HCEC 1CT (cell line): ENCODE measurements around the gene USE1.
A peak's percentile ranks its signal among the peaks of the same experiment; 100 is the strongest.

Experiments used
- DNase-seq: peaks from one replicate; pipeline ENCODE4 v3.0.0-alpha.2; 2017

USE1 gene

GRCh38 chr19:17262557-17262956 is 47.4 kb downstream of the USE1 start:
- DNase-seq, result no peak

GRCh38 chr19:17263712-17264640 is 48.8 kb downstream of the USE1 start:
- no peak for DNase-seq

- no peak for DNase-seq
These were observed 49.5 kb downstream of the USE1 start, which contains the start of gene USHBP1 for GRCh38 chr19:17264641-17264979. Gene USHBP1 (minus strand): TSS chr19:17264745. CDS start chr19:17264299, 446 bp downstream.

GRCh38 chr19:17266026-17266425 is 50.9 kb downstream of the USE1 start:
- DNase-seq, result no peak

- DNase-seq, result no peak
These were observed 51.4 kb downstream of the USE1 start for GRCh38 chr19:17266589-17266974.

- DNase-seq, result peak; percentile 99
These were observed 52.0 kb downstream of the USE1 start, which contains the start of gene BABAM1 for GRCh38 chr19:17266975-17267788. Gene BABAM1 (plus strand): TSS chr19:17267443. CDS start chr19:17268807, 1,364 bp downstream.

- no peak for DNase-seq
These were observed 53.6 kb downstream of the USE1 start for GRCh38 chr19:17268754-17269153.
